22Rv1 (cell line): ENCODE results near the gene DPT.

Experiments used
- ZFX ChIP-seq: fragments of 450-650 bp; IDR thresholded peaks from 2 replicates; pipeline ENCODE4 v1.6.1; 2017; ENCODE audit warnings: antibody characterized with exemption, borderline replicate concordance
- TF ChIP-seq, protein P1 (sequence below): fragments of 450-650 bp; IDR thresholded peaks from 2 replicates; pipeline ENCODE4 v1.5.1; 2017; ENCODE audit warnings: mild to moderate bottlenecking

DNA sequence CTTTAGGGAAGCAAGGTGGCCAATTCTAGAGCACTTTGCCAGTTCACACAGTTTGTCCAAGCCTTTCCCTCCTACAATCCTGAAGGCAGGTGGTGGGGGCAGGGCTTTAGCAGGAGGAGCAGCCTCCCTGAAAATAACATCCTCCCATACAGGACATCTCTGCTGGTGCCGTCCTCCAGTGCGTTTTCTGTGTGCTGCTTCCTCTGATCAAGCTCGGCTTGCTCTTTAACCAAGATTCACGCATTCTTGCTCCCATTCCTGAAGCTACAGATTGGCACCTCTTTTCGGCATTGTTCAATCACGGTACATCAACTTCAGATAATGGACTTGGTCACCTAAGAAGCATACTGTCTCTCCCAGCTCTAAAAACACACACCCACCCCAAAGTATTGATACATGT lies 7.5 kb upstream of the DPT start:
- TF ChIP-seq, protein P1, sequence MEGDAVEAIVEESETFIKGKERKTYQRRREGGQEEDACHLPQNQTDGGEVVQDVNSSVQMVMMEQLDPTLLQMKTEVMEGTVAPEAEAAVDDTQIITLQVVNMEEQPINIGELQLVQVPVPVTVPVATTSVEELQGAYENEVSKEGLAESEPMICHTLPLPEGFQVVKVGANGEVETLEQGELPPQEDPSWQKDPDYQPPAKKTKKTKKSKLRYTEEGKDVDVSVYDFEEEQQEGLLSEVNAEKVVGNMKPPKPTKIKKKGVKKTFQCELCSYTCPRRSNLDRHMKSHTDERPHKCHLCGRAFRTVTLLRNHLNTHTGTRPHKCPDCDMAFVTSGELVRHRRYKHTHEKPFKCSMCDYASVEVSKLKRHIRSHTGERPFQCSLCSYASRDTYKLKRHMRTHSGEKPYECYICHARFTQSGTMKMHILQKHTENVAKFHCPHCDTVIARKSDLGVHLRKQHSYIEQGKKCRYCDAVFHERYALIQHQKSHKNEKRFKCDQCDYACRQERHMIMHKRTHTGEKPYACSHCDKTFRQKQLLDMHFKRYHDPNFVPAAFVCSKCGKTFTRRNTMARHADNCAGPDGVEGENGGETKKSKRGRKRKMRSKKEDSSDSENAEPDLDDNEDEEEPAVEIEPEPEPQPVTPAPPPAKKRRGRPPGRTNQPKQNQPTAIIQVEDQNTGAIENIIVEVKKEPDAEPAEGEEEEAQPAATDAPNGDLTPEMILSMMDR = no peak
- TF ChIP-seq ZFX = no peak
